PC-3 (cell line): ENCODE data around the gene GRIN3A. TPM values are rescaled to one million over a fixed set of nuclear protein-coding genes. Genes with fewer than 3 reads are reported as not detected.
"Not testable (repeated sequence)": the region's sequence is repeated elsewhere in the genome, so short reads cannot be mapped to it uniquely, and the experiment has no call there.

Experiments used
- ATAC-seq: fragments of 200-7000 bp; cut with Tn5 transposase; 2 replicates; pipeline ENCODE4 v1.9.1; 2020; ENCODE audit warnings: mild to moderate bottlenecking, moderate library complexity
- BruUV-seq: library from RNA; stranded (reverse); fragments of 400-500 nt; replicated peaks from 2 replicates; lab custom pipeline; 2021; lab: Mats Ljungman, UMichigan
- CTCF ChIA-PET: fragments of 300-600 bp; sonication (Branson Sonifier 250); formaldehyde crosslinking; loops from one replicate; lab custom pipeline; 2022; ENCODE audit warnings: antibody characterized with exemption; lab: Charles Lee
- POLR2A ChIA-PET: fragments of 300-600 bp; sonication (Branson Sonifier 250); formaldehyde crosslinking; loops from one replicate; lab custom pipeline; 2022; ENCODE audit warnings: antibody characterized with exemption; ENCODE audit not compliant: unreplicated experiment; lab: Charles Lee
- DNase-seq: peaks from one replicate; pipeline ENCODE4 v3.0.0-alpha.2; 2015
- H2AFZ ChIP-seq: fragments of 300-600 bp; sonication (generic); 2 replicates; pipeline ENCODE4 v1.6.0; 2016; ENCODE audit warnings: antibody characterized with exemption, low read length
- H3F3A ChIP-seq: fragments of 300-600 bp; sonication (generic); one replicate; pipeline ENCODE4 v1.6.0; 2017; ENCODE audit warnings: antibody characterized with exemption, low read length, control low read depth, mild to moderate bottlenecking; ENCODE audit not compliant: unreplicated experiment
- H3K27ac ChIP-seq: fragments of 300-600 bp; sonication (generic); 2 replicates; pipeline ENCODE4 v1.5.1; 2016; ENCODE audit warnings: mild to moderate bottlenecking, low read length
- H3K27me3 ChIP-seq: fragments of 300-600 bp; sonication (generic); 2 replicates; pipeline ENCODE4 v1.6.1; 2016; ENCODE audit warnings: low read length, mixed read lengths
- H3K36me3 ChIP-seq: fragments of 300-600 bp; sonication (generic); 2 replicates; pipeline ENCODE4 v1.6.1; 2016; ENCODE audit warnings: low read depth, mixed run types, low read length, mixed read lengths
- H3K4me1 ChIP-seq: fragments of 300-600 bp; sonication (generic); 2 replicates; pipeline ENCODE4 v1.5.1; 2016; ENCODE audit warnings: low read length; ENCODE audit not compliant: insufficient read depth
- H3K4me2 ChIP-seq: fragments of 300-600 bp; sonication (generic); 2 replicates; pipeline ENCODE4 v1.6.0; 2016; ENCODE audit warnings: low read length
- H3K4me3 ChIP-seq: fragments of 300-600 bp; sonication (generic); 2 replicates; pipeline ENCODE4 v1.5.1; 2016; ENCODE audit warnings: mild to moderate bottlenecking, low read length, mixed read lengths
- H3K79me2 ChIP-seq: fragments of 300-600 bp; sonication (generic); 2 replicates; pipeline ENCODE4 v1.6.1; 2017; ENCODE audit warnings: low read length, mixed read lengths
- H3K9ac ChIP-seq: fragments of 300-600 bp; sonication (generic); 2 replicates; pipeline ENCODE4 v1.6.0; 2016; ENCODE audit warnings: mild to moderate bottlenecking, low read length
- H3K9me2 ChIP-seq: fragments of 300-600 bp; sonication (generic); replicated peaks from 2 replicates; pipeline ENCODE4 v1.6.1; 2016; ENCODE audit warnings: mixed run types, low read length, mixed read lengths
- H3K9me3 ChIP-seq: fragments of 300-600 bp; sonication (generic); 2 replicates; pipeline ENCODE4 v1.6.1; 2016; ENCODE audit warnings: low read length, mixed read lengths
- H4K20me1 ChIP-seq: fragments of 300-600 bp; sonication (generic); 2 replicates; pipeline ENCODE4 v1.6.1; 2016; ENCODE audit warnings: low read length, mixed read lengths
- EZH2 ChIP-seq: fragments of 300-600 bp; sonication (generic); IDR thresholded peaks from one replicate; pipeline ENCODE4 v1.6.1; 2017; ENCODE audit warnings: antibody characterized with exemption, mild to moderate bottlenecking, low read length; ENCODE audit not compliant: unreplicated experiment
- EZH2phosphoT487 ChIP-seq: fragments of 300-600 bp; sonication (generic); IDR thresholded peaks from 2 replicates; pipeline ENCODE4 v1.6.1; 2018; ENCODE audit warnings: mild to moderate bottlenecking, antibody characterized with exemption, low read length, borderline replicate concordance
- intact Hi-C: fragments of 100-400 bp; cut with micrococcal nuclease; formaldehyde crosslinking; loops from 2 replicates; pipeline ENCODE4 v1.9.0; 2023
- total RNA-seq: library from RNA; depleted of rRNA; stranded (reverse); fragments of >200 nt; gene quantifications from 2 replicates; pipeline ENCODE4 v1.2.3, GENCODE V29; 2014
- TF ChIP-seq, protein P1 (sequence below): fragments of 300-600 bp; sonication (generic); conservative IDR thresholded peaks from 2 replicates; pipeline ENCODE4 v1.5.1; 2017; ENCODE audit warnings: antibody characterized with exemption, low read depth, mild to moderate bottlenecking, low read length

GRIN3A gene
- total RNA-seq, 1 experiment from 2014 or later = not detected

DNA sequence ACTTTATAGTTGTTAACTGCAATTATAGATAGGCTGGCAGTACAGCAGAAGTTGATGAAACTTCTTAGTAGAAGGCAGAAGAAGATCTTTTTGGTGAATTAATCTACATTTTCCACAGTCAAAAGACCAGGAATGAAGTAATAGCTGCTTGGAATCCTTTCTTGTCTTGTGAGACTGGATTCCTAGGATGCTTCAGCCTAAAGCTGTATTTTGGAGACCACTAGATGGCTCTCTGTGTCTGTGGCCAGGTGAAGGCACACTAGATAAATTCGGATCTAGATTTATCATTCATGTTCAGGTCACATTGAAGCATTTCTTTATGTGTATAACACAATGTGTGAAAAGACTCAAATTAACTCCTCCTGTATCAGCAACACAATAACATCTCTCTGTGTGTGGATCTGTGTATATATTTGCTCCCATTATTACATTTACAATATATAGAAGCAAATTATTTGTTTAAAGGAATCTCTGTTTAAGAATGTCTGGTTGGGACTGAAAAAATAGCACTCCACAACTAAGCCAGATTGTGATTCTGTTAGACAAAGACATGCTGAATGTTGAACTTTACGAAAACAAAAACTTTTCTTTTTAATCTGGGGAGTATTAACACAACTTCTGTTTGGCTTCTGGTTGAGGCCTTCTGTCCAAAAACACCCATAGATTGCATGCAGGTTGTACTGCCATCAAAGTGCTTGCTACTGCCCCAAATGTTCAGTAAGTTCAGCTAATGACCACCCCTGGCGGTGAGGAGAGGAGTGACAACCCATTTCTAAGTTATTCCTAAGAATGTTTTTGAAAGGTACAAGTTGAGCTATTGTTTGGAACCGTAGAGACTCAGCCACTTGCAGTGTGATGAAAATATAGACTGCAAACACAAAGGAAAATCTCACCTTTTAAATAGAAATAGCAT lies 10.6 kb downstream of the GRIN3A start:
- TF ChIP-seq, protein P1, sequence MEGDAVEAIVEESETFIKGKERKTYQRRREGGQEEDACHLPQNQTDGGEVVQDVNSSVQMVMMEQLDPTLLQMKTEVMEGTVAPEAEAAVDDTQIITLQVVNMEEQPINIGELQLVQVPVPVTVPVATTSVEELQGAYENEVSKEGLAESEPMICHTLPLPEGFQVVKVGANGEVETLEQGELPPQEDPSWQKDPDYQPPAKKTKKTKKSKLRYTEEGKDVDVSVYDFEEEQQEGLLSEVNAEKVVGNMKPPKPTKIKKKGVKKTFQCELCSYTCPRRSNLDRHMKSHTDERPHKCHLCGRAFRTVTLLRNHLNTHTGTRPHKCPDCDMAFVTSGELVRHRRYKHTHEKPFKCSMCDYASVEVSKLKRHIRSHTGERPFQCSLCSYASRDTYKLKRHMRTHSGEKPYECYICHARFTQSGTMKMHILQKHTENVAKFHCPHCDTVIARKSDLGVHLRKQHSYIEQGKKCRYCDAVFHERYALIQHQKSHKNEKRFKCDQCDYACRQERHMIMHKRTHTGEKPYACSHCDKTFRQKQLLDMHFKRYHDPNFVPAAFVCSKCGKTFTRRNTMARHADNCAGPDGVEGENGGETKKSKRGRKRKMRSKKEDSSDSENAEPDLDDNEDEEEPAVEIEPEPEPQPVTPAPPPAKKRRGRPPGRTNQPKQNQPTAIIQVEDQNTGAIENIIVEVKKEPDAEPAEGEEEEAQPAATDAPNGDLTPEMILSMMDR = peak; percentile 36; the same call in 1 of the 2 replicates
- TF ChIP-seq EZH2 = no peak
- H3K4me3 ChIP-seq = no peak overlapping the region
- ATAC-seq (no peak), DNase-seq (peak; percentile 34)
- no peak overlapping the region for H3K27ac ChIP-seq
- no peaks in the 10 kb centered on the region for H3K4me1 ChIP-seq
- H4K20me1 ChIP-seq = no peaks in the 10 kb centered on the region
- no peaks in the 10 kb centered on the region for H3K9me2 ChIP-seq
- H3K79me2 ChIP-seq = no peaks in the 10 kb centered on the region
- no peaks in the 10 kb centered on the region for H3K9me3 ChIP-seq
- no peak overlapping the region for H3K9ac ChIP-seq
- no peak overlapping the region for H2AFZ ChIP-seq
- POLR2A ChIA-PET = interaction anchor here (0.6 kb wide), 1 partner anchor 385 kb away, joined by 3 read pairs; no protein-coding TSS in a partner anchor
- H3K27me3 ChIP-seq = no peaks in the 10 kb centered on the region
- no peaks in the 10 kb centered on the region for H3F3A ChIP-seq
- no peaks in the 10 kb centered on the region for H3K36me3 ChIP-seq
- CTCF ChIA-PET = no interaction called here
- intact Hi-C loops = no loop called here
- H3K4me2 ChIP-seq = no peak overlapping the region
- no TSS peak for BruUV-seq

DNA sequence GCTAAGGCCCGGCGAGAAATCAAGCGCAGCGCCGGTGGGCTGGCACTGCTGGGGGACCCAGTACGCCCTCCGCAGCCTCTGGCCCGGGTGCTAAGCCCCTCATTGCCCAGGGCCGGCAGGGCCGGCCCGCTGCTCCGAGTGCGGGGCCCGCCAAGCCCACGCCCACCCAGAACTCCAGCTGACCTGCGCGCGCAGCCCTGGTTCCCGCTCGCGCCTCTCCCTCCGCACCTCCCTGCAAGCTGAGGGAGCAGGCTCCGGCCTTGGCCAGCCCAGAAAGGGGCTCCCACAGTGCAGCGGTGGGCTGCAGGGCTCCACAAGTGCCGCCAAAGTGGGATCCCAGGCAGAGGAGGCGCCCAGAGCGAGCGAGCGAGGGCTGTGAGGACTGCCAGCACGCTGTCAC lies 14.2 kb downstream of the GRIN3A start:
- H3K4me2 ChIP-seq, H4K20me1 ChIP-seq, H3K79me2 ChIP-seq, POLR2A ChIA-PET, CTCF ChIA-PET, H3K9ac ChIP-seq, H3K36me3 ChIP-seq, ATAC-seq, H3K4me1 ChIP-seq, H3K4me3 ChIP-seq, H3F3A ChIP-seq, intact Hi-C loops, H2AFZ ChIP-seq, H3K9me3 ChIP-seq, H3K9me2 ChIP-seq, DNase-seq, H3K27me3 ChIP-seq, H3K27ac ChIP-seq, BruUV-seq: not testable (repeated sequence)

GRCh38 chr9:101718192-101718591 lies 20.3 kb downstream of the GRIN3A start:
- H3K36me3 ChIP-seq = no peaks in the 10 kb centered on the region
- no peak for ATAC-seq
- no peak overlapping the region for H3K9ac ChIP-seq
- no peaks in the 10 kb centered on the region for H3K9me3 ChIP-seq
- intact Hi-C loops = no loop called here
- H3K4me2 ChIP-seq = no peak overlapping the region
- TF ChIP-seq, protein P1 = no peak
- TF ChIP-seq EZH2phosphoT487 = no peak
- no peak for TF ChIP-seq EZH2
- no peaks in the 10 kb centered on the region for H4K20me1 ChIP-seq
- H3K4me1 ChIP-seq = no peaks in the 10 kb centered on the region
- H3K27me3 ChIP-seq = no peaks in the 10 kb centered on the region
- H3K79me2 ChIP-seq = no peaks in the 10 kb centered on the region
- H3K27ac ChIP-seq = no peak overlapping the region
- POLR2A ChIA-PET = no interaction called here
- H3F3A ChIP-seq = no peaks in the 10 kb centered on the region
- H3K4me3 ChIP-seq = no peak overlapping the region
- CTCF ChIA-PET = no interaction called here
- BruUV-seq = no TSS peak
- DNase-seq = no peak
- H3K9me2 ChIP-seq = no peaks in the 10 kb centered on the region
- no peak overlapping the region for H2AFZ ChIP-seq
